PC-3 (cell line): ENCODE data around the gene MTCL3.

ENCODE experiments used
- CTCF ChIP-seq: fragments of 300-600 bp; sonication (generic); conservative IDR thresholded peaks from 2 replicates; pipeline ENCODE4 v1.5.1; 2017; ENCODE audit warnings: antibody characterized with exemption, low read depth, mild to moderate bottlenecking, low read length
- EZH2 ChIP-seq: fragments of 300-600 bp; sonication (generic); IDR thresholded peaks from one replicate; pipeline ENCODE4 v1.6.1; 2017; ENCODE audit warnings: antibody characterized with exemption, mild to moderate bottlenecking, low read length; ENCODE audit not compliant: unreplicated experiment
- EZH2phosphoT487 ChIP-seq: fragments of 300-600 bp; sonication (generic); IDR thresholded peaks from 2 replicates; pipeline ENCODE4 v1.6.1; 2018; ENCODE audit warnings: mild to moderate bottlenecking, antibody characterized with exemption, low read length, borderline replicate concordance

GRCh38 chr6:127451388-127451787 is 67.7 kb downstream of the MTCL3 start:
- no peak for TF ChIP-seq CTCF
- no peak for TF ChIP-seq EZH2
- no peak for TF ChIP-seq EZH2phosphoT487
